ENCODE results near the gene MACROD2.

MACROD2 gene

DNA sequence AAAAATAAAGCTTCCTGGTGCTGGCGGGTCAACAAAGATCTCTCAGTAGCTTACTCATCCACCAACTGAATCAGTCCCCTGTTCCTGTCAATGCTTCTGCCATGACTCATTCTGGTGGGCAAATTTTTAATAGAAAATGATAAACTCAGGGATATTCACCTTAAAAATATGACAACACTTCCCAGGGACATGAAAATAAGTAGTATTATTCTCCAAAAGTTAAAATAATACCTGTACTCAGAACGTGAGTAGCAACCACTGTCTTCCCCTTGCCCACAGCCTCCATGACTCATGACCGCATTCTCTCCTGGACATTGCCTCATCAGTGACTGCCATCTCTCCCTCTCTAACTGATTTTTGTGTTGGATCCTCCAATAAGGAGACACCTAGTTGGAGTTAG is 2025.7 kb downstream of the MACROD2 start:
- no peak for DNase-seq

DNA sequence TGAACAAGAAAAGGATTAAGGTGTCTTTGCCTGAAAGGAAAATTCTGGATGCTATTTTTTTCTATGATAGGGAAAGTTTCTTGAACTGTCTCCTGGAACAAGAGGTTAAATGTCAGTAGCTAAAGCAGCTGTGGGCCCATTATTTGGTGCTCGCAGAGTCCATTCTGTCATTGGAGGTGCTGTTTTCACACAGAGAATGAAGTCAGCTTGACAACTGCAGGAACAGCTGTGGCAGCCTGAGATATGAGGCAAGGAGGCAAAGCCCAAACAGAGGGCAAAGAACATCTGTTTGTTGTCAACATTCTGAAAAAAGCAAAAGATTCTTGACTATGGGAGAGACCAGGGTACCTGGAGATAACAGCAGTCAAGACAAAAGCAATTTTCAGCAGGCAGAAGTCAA is 2029.8 kb downstream of the MACROD2 start:
- DNase-seq, result no peak

DNA sequence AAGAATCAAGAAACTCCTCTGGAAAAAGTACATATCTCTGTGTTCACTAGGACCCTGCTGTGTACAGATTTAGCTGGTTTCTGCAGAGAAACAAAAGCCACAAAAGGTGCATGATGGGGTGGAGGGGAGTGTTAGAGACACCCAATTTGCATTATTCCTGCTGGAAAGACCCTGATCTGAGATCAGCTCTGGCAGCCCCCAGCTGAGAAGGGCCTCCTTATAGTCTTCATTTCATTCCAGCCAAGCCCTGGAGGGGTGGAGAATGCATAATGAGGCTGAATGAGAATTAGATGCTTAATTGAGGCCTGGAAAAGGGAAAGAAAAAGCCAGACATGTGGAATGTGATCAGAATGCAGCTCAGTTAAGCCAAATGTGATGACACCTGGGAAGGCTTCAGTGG is 2032.4 kb downstream of the MACROD2 start:
- DNase-seq, result no peak

DNA sequence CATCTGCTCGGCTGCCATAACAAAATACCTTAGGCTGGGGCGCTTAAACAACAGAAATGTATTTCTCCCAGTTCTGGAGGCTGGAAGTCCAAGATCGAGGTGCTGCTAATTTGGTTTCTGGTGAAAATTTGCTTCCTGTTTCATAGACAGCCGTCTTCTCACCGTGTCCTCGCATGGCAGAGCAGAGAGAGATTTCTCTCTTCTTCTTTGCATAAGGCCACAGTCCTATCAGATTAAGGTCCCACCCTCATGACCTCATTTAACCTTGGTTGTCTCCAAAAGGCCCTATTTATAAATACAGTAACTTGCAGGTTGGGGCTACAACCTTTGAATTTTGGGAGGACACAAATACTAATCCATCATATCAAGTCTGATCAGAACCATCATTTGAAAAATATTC is 2033.6 kb downstream of the MACROD2 start:
- DNase-seq, result no peak

DNA sequence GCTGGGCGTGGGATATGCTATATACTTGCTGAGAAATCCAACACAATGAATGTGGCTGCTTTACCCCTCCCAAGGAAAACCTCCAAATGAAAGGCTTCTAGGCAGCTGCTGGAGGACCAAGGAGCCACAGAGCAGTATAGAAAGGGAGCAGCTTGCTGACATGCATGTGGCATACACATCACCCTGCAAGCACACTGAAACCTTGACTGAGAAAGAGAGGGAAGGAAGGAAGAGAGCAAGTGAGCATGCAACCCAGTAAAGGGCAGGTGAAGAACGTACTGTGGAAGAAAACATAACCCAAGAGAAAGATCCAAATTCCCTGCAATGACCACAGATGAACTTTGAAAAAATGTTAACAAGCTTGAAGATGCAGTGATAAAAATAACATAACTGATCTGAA is 2034.9 kb downstream of the MACROD2 start:
- no peak for DNase-seq

DNA sequence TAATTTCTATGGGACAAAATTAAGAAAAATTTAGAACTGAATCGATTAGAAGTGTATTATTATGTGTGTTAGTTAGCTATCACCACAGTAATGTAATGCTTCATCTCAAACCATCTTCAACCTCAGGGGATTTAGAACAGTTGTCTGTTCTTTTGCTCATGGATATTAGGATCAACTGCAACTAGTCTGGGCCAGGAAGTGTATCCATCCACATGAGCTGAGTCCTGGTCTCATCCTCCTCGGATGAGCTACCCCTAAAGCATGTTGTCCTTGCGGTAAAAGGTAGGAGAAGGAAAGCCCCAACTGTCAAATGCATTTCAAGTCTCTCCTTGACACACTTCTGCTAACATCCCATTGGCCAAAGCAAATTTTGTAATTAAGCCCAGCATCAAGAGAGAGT is 2040.3 kb downstream of the MACROD2 start:
- DNase-seq, result no peak

DNA sequence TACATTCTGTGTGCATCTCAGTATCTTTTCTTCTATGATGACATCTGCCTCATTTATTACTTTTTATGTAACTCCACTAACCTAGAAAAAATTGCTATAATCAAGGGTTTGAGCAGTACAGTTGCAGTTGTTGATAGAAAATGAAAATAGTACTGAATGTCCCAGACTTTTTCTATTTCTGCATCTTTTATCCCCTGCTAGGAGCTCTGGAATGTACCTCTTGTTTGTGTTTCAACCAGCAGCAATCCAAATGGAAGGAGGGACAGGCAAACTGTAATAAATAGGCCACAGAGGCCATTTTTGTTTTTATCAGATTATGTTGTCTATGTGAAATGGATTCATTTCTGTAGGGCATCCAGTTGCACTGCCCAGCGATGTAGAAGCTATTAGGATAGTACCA is 2041.0 kb downstream of the MACROD2 start:
- DNase-seq, result no peak

DNA sequence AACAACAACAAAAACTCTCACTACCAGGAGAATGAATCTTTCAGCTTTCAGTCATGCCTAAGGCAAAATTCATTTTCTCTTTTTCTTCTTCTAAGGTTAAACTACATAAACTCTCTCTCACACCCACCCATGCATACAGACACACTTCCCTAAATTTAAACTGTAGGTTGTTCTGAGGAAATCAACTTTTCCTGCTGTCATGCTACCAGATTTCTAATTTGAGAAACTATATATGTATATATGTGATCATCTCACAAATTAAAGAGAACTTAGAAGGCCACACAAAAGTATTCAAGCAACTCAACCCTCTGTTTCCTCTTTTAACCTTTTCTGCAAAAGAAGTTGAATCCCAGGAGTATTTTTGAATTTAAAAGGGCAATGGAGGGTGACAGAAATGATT is 2045.4 kb downstream of the MACROD2 start:
- DNase-seq, result no peak

DNA sequence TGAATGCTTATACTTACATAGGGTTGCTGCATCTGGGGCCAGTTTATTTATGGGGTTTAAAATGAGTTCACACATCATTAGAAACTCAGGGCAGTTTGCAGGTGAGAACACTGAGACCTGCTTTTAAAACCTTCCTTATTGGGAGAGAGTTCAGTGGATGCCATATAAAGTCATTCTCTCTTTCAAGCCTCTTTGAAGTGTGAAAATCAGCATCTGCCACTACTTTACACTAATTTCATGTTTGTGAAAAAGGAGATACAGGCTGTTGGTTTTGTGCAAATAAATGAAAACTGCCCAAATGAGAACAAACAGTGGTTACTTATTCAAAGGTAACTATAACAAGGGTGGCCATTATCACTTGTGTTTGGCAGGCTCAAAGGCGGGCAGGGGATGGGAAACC is 2047.4 kb downstream of the MACROD2 start:
- no peak for DNase-seq

DNA sequence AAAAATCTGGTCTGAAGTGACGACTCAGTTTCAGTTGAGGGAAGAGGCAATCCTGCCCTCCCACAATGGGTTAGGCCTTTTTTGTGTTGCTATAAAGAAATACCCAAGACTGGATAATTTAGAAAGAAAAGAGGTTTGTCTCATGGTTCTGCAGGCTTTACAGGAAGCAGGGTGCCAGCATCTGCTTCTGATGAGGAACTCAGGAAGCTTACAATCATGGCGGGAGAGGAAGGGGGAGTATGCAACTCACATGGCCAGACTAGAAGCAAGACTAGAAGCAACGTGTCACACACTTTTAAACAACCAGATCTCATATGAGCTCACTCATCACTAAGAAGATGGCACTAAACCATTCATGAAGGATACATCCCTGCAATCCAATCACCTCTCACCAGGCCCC is 2048.6 kb downstream of the MACROD2 start:
- no peak for DNase-seq

DNA sequence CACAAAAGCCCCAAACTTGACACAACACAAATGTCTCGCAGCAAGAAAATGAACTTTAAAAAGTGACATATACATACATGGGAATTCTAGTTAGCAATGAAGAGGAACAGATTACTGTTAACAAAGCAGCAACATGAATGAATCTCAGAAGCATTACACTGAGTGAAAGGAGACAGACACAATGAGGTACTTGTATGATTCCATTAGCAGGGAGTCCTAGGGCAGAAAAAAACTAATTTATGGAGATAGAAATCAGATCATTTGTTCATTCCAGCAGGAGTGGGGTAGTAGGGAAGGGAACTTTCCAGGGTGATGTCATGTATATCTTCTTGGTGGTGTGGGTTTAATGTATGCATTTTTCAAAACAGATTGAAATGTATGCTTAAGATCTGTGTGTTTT is 2053.6 kb downstream of the MACROD2 start:
- DNase-seq, result no peak

DNA sequence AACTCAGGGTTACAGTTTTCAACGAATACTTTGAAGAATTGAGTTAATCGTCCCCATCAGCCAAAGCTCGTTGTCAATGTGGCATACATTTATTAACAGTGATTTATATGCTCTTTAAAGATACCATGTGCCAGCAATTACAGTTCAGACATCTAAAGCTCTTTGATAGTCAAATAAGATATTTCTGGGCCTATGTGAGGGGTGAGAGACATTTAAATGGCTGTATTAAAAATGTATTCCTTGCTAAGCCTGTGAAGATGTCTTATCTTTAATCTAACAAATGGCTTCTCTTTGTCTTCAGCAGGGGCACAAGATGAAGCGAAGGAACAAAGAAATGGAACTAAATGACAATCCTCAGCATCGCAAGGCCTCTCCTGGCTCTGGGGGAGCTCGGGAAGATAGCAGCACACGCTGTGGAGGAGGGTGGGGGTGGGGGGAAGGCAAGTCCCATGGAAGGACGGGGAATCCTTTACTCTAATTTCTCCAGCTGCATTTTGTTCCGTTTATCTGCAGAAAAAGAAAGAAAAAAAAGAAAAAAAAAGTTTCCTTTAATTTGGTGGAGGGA is 2054.3 kb downstream of the MACROD2 start:
- DNase-seq, result no peak

DNA sequence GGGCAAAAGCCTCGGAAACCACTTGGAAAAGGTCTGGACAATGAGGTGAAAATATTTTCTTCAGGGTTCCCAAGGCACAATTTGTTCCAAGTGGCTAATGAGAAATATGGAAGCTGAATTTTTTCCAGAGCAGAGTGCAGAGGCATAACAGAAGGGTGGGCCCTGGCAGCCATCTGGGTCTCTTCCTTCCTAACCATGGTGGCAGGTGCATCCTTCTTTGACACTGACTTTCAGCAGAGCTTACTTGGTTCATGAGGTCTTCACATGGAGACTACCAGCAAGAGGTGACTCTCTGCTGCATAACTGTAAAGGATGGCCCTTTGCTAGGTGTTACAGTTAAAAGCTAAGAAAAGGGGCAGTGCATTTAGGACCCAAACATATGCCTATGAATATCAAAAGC is 2055.1 kb downstream of the MACROD2 start:
- no peak for DNase-seq

DNA sequence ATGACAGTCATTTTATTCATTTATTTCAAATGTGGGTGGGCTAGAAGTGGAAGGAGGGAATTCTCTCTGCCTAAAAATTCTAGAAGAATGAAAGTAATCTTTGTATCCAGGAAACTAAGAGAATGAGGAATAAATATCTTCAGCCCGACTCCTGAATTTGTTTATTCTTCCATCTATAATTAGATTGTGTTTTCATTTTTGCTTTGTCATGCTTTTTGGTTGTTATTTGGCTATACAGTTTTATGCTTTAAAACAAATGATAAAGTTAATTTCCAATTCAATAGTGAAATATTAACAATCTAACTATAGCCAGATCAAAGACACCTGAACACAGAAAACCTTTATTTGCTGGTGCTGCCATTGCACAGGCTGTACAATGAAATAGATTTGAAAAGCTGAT is 2056.7 kb downstream of the MACROD2 start:
- no peak for DNase-seq

DNA sequence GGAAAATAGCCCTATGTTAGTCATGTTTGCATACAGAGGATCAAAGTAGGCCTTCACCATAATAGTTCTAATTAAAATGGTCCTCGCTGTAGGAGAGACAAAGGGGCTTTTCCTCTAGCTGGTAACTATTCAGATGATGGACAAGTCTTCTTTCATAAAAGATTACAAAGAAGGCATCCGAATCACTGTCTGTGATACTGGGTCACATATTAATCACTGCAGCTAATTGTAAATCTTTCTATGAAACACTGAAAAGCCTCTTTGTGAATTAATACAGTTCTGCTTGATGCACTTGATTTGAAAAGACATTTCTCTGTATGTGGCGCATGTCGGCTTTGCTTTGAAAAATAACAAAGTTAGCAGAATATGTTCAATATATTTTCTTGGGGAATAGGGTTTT is 2057.1 kb downstream of the MACROD2 start:
- DNase-seq, result no peak

DNA sequence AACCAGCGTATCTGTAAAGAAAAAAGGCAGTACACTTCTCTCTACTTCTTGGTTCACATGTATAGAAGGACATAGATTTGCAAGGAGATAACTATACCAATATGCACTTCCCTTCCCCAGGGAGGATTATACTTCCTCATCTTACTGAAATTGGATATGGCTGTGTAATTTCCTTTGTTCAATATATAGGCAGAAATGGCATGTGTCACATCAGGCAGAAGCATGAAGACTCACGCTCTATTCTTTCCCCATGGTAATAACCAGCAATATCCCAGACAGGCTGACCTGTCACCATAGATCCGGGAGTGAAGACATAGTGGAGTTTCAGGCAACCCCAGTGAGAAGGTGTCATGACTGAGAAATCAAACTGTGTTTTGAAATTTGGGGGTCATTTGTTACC is 2059.7 kb downstream of the MACROD2 start:
- no peak for DNase-seq

DNA sequence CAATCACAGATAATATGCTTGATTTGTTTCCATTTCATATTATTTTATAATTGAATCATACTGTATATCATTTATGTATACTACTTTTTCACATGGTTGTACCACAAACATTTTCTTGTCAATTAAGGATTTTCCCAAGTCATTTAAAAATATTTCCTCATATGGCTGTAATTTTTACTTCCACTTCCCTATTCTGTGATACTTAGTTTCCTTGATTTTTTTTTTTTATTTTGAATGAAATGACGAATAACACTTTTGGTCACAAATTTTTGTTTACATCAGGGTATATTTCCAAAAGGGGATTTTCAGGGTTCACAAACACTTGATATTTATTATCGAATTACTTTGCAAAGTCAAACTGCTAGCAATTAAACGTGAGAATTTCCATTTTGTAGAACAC is 2062.3 kb downstream of the MACROD2 start:
- DNase-seq, result no peak

DNA sequence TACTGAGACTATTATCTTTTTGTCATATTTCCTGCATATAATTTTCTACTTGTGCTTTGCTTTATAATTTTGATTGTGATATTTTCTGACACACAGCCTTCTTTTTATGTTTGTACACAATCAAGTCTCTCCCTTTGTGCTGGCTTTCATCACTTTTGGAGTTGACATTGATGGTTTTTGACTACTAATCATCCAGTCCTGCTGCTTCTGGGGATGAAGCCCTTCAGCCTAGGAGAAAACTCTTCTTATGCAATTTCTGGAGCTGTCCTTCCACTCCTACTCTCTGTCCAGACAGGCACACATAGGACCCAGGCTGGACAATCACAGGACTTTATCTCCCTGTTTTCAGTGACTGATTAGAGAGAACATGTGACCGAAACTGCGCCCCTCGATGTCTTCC is 2063.0 kb downstream of the MACROD2 start:
- DNase-seq, result no peak

DNA sequence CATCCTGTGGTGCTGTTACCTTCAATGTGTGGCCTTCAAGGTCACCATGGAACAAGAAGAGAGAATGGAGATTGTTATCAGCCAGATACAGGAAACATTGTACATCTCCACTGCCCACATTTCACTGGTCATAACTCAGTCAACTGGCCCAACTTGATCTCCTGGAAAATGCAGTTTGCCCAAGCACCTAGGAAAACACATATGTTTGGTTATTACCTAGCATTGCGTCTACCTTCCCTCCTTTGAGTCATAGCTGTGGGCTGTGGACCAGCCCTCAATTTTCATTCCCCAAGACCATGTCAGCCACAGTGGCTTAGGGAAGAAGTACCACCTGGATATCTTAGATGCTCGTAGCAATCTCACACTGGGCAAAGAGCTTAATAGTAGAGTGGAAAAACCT is 2064.5 kb downstream of the MACROD2 start:
- no peak for DNase-seq

DNA sequence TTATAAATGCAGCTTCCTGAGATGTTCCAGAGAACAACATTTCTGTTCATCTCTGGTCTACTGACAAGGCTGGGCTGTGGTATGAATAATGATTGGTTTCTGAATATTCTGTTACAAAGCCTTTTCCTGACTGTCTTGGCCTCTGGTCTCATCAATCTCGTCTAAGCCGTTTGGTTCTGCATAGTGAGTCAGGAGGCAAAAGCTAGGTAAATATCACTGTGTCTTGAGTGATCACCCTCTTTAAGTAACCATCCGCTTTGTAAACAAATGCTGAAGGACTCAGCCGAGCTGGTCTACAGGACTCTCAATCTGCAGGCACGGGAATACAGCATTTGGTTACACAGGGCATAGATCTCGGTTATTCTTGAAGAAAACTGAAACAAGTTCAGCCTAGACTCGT is 2066.0 kb downstream of the MACROD2 start:
- DNase-seq, result peak; percentile 54

DNA sequence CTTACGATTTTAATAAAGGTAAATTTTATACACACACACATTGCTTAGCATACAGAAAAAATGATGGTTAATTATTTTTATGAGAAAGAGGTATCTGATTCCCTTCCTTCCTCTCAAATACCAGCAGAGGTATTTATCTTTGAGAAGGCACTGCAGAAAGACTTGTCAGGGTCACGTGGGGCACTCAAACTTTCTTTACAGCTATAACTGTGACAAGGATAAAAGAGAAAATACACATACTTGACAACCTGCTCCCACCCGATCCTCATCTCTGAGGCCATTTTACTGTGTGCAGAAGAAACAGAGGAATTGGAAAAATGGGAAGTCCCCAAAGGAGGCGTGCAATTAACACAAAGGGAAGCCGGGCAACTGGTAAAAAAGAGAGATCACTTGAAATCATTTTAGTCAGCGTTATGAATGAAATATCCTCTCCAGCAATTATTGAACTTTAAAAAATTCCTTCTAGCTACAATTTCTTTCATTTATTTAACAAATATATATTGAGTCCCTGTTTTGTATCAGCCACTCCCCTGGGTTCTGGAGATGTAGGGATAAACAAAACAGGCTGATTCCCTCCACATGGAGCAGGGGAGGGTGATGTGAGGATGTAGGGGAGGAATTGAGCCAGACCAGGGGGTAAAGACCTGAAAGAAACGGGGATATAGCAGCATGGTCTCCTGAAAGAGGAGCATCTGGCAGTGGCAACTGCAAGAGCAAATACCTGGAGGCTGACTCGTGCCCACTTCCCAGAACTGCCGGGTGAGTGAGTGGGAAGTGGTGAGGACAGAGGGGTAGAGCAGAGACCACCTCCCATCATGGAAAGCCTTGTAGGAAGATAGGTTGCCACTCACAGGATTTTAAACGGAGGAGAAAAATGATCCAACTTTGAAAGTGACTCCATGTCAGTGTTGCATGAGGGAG is 2067.6 kb downstream of the MACROD2 start:
- no peak for DNase-seq

DNA sequence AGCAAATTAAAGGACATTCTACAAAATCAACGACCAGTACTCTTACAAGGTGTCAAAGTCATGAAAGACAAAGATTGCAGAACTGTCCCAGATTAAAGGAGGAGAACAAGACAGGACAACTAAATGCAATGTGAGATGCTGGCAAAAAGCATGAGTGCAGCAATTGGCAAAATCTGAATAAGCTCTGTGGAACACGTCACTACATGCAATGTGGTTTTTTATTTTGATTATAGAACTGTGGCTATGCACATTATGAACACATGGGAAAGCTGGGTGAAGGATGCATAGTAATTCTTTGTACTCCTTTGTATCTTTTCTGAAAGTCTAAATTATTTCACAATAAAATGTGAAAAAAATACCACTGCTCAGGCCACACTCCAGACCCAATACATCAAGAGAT is 2068.6 kb downstream of the MACROD2 start:
- DNase-seq, result no peak

DNA sequence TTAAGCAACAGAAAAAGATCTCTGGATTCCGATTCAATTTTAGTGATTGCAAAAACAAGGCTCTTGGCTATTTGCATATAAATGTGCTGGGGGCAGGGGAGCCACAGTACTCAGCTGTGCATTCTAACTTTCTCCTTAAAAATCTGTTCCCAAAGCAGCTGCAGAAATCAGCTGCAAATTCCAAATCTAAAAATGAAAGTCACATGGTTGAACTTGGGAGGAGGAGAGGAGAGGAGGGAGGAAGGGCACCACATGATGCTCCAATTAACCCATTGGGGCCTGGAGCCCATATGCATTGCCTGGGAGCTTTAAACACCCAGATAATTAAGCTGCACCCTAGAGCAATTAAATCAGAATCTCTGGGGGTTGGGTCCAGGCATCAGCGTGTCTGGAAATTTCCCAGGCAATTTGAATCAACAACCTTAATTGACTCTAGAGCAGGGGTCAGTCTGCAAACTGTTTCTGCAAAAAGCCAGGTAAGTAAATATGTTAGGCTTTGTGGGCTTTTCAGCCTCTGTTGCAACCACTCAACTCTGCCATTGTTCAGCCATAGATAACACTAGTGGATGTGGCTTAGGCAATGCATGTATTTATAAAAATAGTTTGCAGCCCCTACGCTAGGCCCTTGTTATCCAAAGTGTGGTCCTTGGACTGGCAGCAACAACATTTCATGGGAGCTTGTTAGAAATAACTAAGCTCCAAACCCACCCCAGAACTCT is 2069.8 kb downstream of the MACROD2 start:
- no peak for DNase-seq

DNA sequence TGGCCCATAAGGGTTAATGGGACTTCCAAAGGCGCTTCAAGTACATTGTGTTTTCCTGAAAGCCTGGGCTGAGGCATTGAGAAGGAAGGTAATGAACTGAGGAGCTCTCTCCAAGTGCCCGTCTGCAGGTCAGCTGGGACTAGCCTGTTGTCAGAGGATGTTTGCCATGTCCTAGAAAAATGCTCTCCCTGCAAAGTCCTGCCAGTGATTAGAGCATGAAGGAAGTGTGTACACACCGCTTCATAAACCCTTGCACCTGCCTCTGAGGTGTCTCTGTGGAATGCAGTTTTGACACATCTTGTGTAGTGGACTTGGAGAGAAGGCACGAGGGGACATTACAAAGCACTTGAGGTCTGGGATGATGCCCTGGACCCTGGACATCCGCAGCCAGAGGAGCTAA is 2071.3 kb downstream of the MACROD2 start:
- DNase-seq, result peak; percentile 94

All from DMS53 (cell line).